PC-3 (cell line): ENCODE measurements around the gene MAT1A. TPM values are rescaled to one million over a fixed set of nuclear protein-coding genes. Genes with fewer than 3 reads are reported as not detected.

Experiments
- ATAC-seq: fragments of 200-7000 bp; cut with Tn5 transposase; 2 replicates; pipeline ENCODE4 v1.9.1; 2020; ENCODE audit warnings: mild to moderate bottlenecking, moderate library complexity
- BruUV-seq: library from RNA; stranded (reverse); fragments of 400-500 nt; replicated peaks from 2 replicates; lab custom pipeline; 2021; lab: Mats Ljungman, UMichigan
- CTCF ChIA-PET: fragments of 300-600 bp; sonication (Branson Sonifier 250); formaldehyde crosslinking; loops from one replicate; lab custom pipeline; 2022; ENCODE audit warnings: antibody characterized with exemption; lab: Charles Lee
- POLR2A ChIA-PET: fragments of 300-600 bp; sonication (Branson Sonifier 250); formaldehyde crosslinking; loops from one replicate; lab custom pipeline; 2022; ENCODE audit warnings: antibody characterized with exemption; ENCODE audit not compliant: unreplicated experiment; lab: Charles Lee
- DNase-seq: peaks from one replicate; pipeline ENCODE4 v3.0.0-alpha.2; 2015
- H2AFZ ChIP-seq: fragments of 300-600 bp; sonication (generic); 2 replicates; pipeline ENCODE4 v1.6.0; 2016; ENCODE audit warnings: antibody characterized with exemption, low read length
- H3F3A ChIP-seq: fragments of 300-600 bp; sonication (generic); one replicate; pipeline ENCODE4 v1.6.0; 2017; ENCODE audit warnings: antibody characterized with exemption, low read length, control low read depth, mild to moderate bottlenecking; ENCODE audit not compliant: unreplicated experiment
- H3K27ac ChIP-seq: fragments of 300-600 bp; sonication (generic); 2 replicates; pipeline ENCODE4 v1.5.1; 2016; ENCODE audit warnings: mild to moderate bottlenecking, low read length
- H3K27me3 ChIP-seq: fragments of 300-600 bp; sonication (generic); 2 replicates; pipeline ENCODE4 v1.6.1; 2016; ENCODE audit warnings: low read length, mixed read lengths
- H3K36me3 ChIP-seq: fragments of 300-600 bp; sonication (generic); 2 replicates; pipeline ENCODE4 v1.6.1; 2016; ENCODE audit warnings: low read depth, mixed run types, low read length, mixed read lengths
- H3K4me1 ChIP-seq: fragments of 300-600 bp; sonication (generic); 2 replicates; pipeline ENCODE4 v1.5.1; 2016; ENCODE audit warnings: low read length; ENCODE audit not compliant: insufficient read depth
- H3K4me2 ChIP-seq: fragments of 300-600 bp; sonication (generic); 2 replicates; pipeline ENCODE4 v1.6.0; 2016; ENCODE audit warnings: low read length
- H3K4me3 ChIP-seq: fragments of 300-600 bp; sonication (generic); 2 replicates; pipeline ENCODE4 v1.5.1; 2016; ENCODE audit warnings: mild to moderate bottlenecking, low read length, mixed read lengths
- H3K79me2 ChIP-seq: fragments of 300-600 bp; sonication (generic); 2 replicates; pipeline ENCODE4 v1.6.1; 2017; ENCODE audit warnings: low read length, mixed read lengths
- H3K9ac ChIP-seq: fragments of 300-600 bp; sonication (generic); 2 replicates; pipeline ENCODE4 v1.6.0; 2016; ENCODE audit warnings: mild to moderate bottlenecking, low read length
- H3K9me2 ChIP-seq: fragments of 300-600 bp; sonication (generic); replicated peaks from 2 replicates; pipeline ENCODE4 v1.6.1; 2016; ENCODE audit warnings: mixed run types, low read length, mixed read lengths
- H3K9me3 ChIP-seq: fragments of 300-600 bp; sonication (generic); 2 replicates; pipeline ENCODE4 v1.6.1; 2016; ENCODE audit warnings: low read length, mixed read lengths
- H4K20me1 ChIP-seq: fragments of 300-600 bp; sonication (generic); 2 replicates; pipeline ENCODE4 v1.6.1; 2016; ENCODE audit warnings: low read length, mixed read lengths
- EZH2 ChIP-seq: fragments of 300-600 bp; sonication (generic); IDR thresholded peaks from one replicate; pipeline ENCODE4 v1.6.1; 2017; ENCODE audit warnings: antibody characterized with exemption, mild to moderate bottlenecking, low read length; ENCODE audit not compliant: unreplicated experiment
- EZH2phosphoT487 ChIP-seq: fragments of 300-600 bp; sonication (generic); IDR thresholded peaks from 2 replicates; pipeline ENCODE4 v1.6.1; 2018; ENCODE audit warnings: mild to moderate bottlenecking, antibody characterized with exemption, low read length, borderline replicate concordance
- intact Hi-C: fragments of 100-400 bp; cut with micrococcal nuclease; formaldehyde crosslinking; loops from 2 replicates; pipeline ENCODE4 v1.9.0; 2023
- total RNA-seq: library from RNA; depleted of rRNA; stranded (reverse); fragments of >200 nt; gene quantifications from 2 replicates; pipeline ENCODE4 v1.2.3, GENCODE V29; 2014
- TF ChIP-seq, protein P1 (sequence below): fragments of 300-600 bp; sonication (generic); conservative IDR thresholded peaks from 2 replicates; pipeline ENCODE4 v1.5.1; 2017; ENCODE audit warnings: antibody characterized with exemption, low read depth, mild to moderate bottlenecking, low read length

Gene MAT1A
- total RNA-seq, 1 experiment from 2014 or later, result not detected

DNA sequence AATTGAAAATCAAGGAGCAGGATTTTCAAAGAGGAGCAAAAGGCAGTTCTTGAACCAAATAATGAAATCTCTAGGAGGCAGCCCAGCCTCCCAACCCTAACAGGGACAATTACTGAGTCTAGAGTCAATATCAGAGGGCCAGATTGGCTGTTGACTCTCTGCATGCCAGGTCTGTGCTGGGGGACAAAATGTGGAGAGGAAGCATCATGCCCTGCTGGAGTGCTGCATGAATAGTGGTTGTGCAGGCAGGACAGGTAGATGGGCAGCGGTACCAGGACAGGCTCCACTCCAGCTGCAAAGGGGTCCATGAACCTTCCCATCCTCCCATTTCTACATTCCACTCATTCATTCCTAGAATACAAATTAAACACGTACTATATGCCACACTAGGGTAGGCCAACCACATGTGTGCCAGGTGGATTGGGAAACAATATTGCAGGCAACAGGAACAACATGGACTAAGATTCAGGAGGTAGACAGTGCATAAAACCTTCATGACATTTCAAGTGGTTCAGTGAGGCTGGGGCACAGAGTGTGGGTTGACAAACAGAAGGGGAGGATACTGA, 30.4 kb upstream of the MAT1A start:
- ChIA-PET POLR2A (no interaction called here), CTCF (no interaction called here)
- H3K27me3 ChIP-seq, result no peaks in the 10 kb centered on the region
- H3F3A ChIP-seq, result no peaks in the 10 kb centered on the region
- H3K27ac ChIP-seq, result no peak overlapping the region
- no peaks in the 10 kb centered on the region for H3K4me1 ChIP-seq
- H3K9me3 ChIP-seq, result no peaks in the 10 kb centered on the region
- DNase-seq, result no peak
- ATAC-seq, result no peak
- BruUV-seq, result no TSS peak
- no peak overlapping the region for H2AFZ ChIP-seq
- no peaks in the 10 kb centered on the region for H3K9me2 ChIP-seq
- H3K79me2 ChIP-seq, result no peaks in the 10 kb centered on the region
- H3K4me2 ChIP-seq, result no peak overlapping the region
- TF ChIP-seq EZH2 (no peak), EZH2phosphoT487 (no peak)
- TF ChIP-seq, protein P1, sequence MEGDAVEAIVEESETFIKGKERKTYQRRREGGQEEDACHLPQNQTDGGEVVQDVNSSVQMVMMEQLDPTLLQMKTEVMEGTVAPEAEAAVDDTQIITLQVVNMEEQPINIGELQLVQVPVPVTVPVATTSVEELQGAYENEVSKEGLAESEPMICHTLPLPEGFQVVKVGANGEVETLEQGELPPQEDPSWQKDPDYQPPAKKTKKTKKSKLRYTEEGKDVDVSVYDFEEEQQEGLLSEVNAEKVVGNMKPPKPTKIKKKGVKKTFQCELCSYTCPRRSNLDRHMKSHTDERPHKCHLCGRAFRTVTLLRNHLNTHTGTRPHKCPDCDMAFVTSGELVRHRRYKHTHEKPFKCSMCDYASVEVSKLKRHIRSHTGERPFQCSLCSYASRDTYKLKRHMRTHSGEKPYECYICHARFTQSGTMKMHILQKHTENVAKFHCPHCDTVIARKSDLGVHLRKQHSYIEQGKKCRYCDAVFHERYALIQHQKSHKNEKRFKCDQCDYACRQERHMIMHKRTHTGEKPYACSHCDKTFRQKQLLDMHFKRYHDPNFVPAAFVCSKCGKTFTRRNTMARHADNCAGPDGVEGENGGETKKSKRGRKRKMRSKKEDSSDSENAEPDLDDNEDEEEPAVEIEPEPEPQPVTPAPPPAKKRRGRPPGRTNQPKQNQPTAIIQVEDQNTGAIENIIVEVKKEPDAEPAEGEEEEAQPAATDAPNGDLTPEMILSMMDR, result no peak
- intact Hi-C loops, result no loop called here
- no peaks in the 10 kb centered on the region for H3K36me3 ChIP-seq
- no peak overlapping the region for H3K9ac ChIP-seq
- H4K20me1 ChIP-seq, result no peaks in the 10 kb centered on the region
- no peak overlapping the region for H3K4me3 ChIP-seq

- H3K4me2 ChIP-seq, result no peak overlapping the region
- intact Hi-C loops, result no loop called here
- CTCF ChIA-PET, result no interaction called here
- ATAC-seq (no peak), DNase-seq (no peak)
- no peaks in the 10 kb centered on the region for H3K79me2 ChIP-seq
- no peak overlapping the region for H2AFZ ChIP-seq
- H3K4me1 ChIP-seq, result no peaks in the 10 kb centered on the region
- no peaks in the 10 kb centered on the region for H3K9me2 ChIP-seq
- H3K9me3 ChIP-seq, result no peaks in the 10 kb centered on the region
- TF ChIP-seq EZH2 (no peak), EZH2phosphoT487 (no peak)
- TF ChIP-seq, protein P1, result no peak
- no peaks in the 10 kb centered on the region for H4K20me1 ChIP-seq
- H3F3A ChIP-seq, result no peaks in the 10 kb centered on the region
- no peak overlapping the region for H3K4me3 ChIP-seq
- H3K27me3 ChIP-seq, result no peaks in the 10 kb centered on the region
- no peak overlapping the region for H3K27ac ChIP-seq
- BruUV-seq, result no TSS peak
- POLR2A ChIA-PET, result no interaction called here
- no peaks in the 10 kb centered on the region for H3K36me3 ChIP-seq
- no peak overlapping the region for H3K9ac ChIP-seq
These were observed 29.9 kb upstream of the MAT1A start for GRCh38 chr10:80319318-80319717.

DNA sequence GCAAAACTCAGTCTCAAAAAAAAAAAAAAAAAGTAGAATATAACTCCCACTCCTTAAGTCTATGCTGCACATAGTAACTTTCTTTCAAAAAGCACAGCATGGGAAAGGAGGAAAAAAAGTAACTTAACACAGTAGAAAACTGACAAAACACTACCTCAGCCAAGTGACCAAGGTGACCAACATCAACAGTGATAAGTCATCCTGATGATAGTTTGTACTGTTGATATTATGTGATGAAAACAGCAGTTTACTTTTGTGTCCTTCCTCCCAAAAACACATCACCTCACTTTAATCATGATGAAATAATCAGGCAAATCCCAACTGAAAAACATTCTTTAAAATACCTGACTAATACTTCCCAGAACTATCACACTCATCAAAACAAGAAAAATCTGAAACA, 29.3 kb upstream of the MAT1A start:
- H3K36me3 ChIP-seq, result no peaks in the 10 kb centered on the region
- H3K9me2 ChIP-seq, result no peaks in the 10 kb centered on the region
- no peak overlapping the region for H3K9ac ChIP-seq
- H3K4me2 ChIP-seq, result no peak overlapping the region
- H3F3A ChIP-seq, result no peaks in the 10 kb centered on the region
- no peak for DNase-seq
- no peak overlapping the region for H3K27ac ChIP-seq
- ATAC-seq, result no peak
- no peaks in the 10 kb centered on the region for H3K79me2 ChIP-seq
- no peaks in the 10 kb centered on the region for H4K20me1 ChIP-seq
- no TSS peak for BruUV-seq
- no peak overlapping the region for H2AFZ ChIP-seq
- intact Hi-C loops, result no loop called here
- H3K4me1 ChIP-seq, result no peaks in the 10 kb centered on the region
- TF ChIP-seq EZH2phosphoT487 (no peak), EZH2 (no peak)
- TF ChIP-seq, protein P1, result no peak
- POLR2A ChIA-PET, result no interaction called here
- H3K27me3 ChIP-seq, result no peaks in the 10 kb centered on the region
- H3K9me3 ChIP-seq, result no peaks in the 10 kb centered on the region
- CTCF ChIA-PET, result no interaction called here
- H3K4me3 ChIP-seq, result no peak overlapping the region
